H9 (cell line): ENCODE results near the gene USP22. TPM values are rescaled to one million over a fixed set of nuclear protein-coding genes. Genes with fewer than 3 reads are reported as not detected.

Experiments used
- DNase-seq: peaks from one replicate; pipeline ENCODE4 v3.0.0-alpha.2; 2017
- H2AFZ ChIP-seq: one replicate; pipeline ENCODE4 v1.6.1; 2013; ENCODE audit warnings: mild to moderate bottlenecking, low read length, control low read depth, moderate library complexity
- H2AK5ac ChIP-seq: 2 replicates; pipeline ENCODE4 v1.6.1; 2013; ENCODE audit warnings: low read length, control low read depth, mixed read lengths; ENCODE audit not compliant: insufficient read length
- H2BK120ac ChIP-seq: one replicate; pipeline ENCODE4 v1.6.1; 2013; ENCODE audit warnings: low read depth, mild to moderate bottlenecking, low read length, control low read depth, inconsistent platforms; ENCODE audit not compliant: poor library complexity, severe bottlenecking
- H2BK12ac ChIP-seq: 2 replicates; pipeline ENCODE4 v1.6.1; 2013; ENCODE audit warnings: low read length, control low read depth, mixed read lengths, low read depth; ENCODE audit not compliant: insufficient read length
- H2BK15ac ChIP-seq: 2 replicates; pipeline ENCODE4 v1.6.1; 2013; ENCODE audit warnings: low read depth, low read length, control low read depth
- H2BK20ac ChIP-seq: one replicate; pipeline ENCODE4 v1.6.1; 2013; ENCODE audit warnings: low read depth, mild to moderate bottlenecking, low read length, control low read depth, inconsistent platforms; ENCODE audit not compliant: poor library complexity, severe bottlenecking
- H2BK5ac ChIP-seq: 2 replicates; pipeline ENCODE4 v1.6.1; 2013; ENCODE audit warnings: low read length, control low read depth, mixed read lengths; ENCODE audit not compliant: insufficient read length
- H3K14ac ChIP-seq: 2 replicates; pipeline ENCODE4 v1.6.1; 2013; ENCODE audit warnings: low read length, control low read depth; ENCODE audit not compliant: insufficient read depth
- H3K18ac ChIP-seq: 2 replicates; pipeline ENCODE4 v1.6.1; 2013; ENCODE audit warnings: low read depth, mild to moderate bottlenecking, mixed read lengths, low read length, control low read depth; ENCODE audit not compliant: insufficient read length
- H3K23ac ChIP-seq: 2 replicates; pipeline ENCODE4 v1.6.1; 2013; ENCODE audit warnings: low read length, control low read depth, mixed read lengths, low read depth; ENCODE audit not compliant: insufficient read length
- H3K23me2 ChIP-seq: 2 replicates; pipeline ENCODE4 v1.6.1; 2013; ENCODE audit warnings: low read depth, mild to moderate bottlenecking, mixed read lengths, low read length, control low read depth; ENCODE audit not compliant: insufficient read length, poor library complexity, severe bottlenecking
- H3K27ac ChIP-seq: 2 replicates; pipeline ENCODE4 v1.5.1; 2013; ENCODE audit warnings: low read length, control low read depth, mixed read lengths, low read depth; ENCODE audit not compliant: insufficient read length
- H3K27me3 ChIP-seq: 2 replicates; pipeline ENCODE4 v1.6.1; 2013; ENCODE audit warnings: low read length, control low read depth, inconsistent platforms; ENCODE audit not compliant: insufficient read depth
- H3K4ac ChIP-seq: 2 replicates; pipeline ENCODE4 v1.6.1; 2013; ENCODE audit warnings: low read depth, mild to moderate bottlenecking, control low read depth, inconsistent platforms, low read length, moderate library complexity
- H3K4me1 ChIP-seq: 2 replicates; pipeline ENCODE4 v1.6.1; 2013; ENCODE audit warnings: low read length, control low read depth, inconsistent platforms; ENCODE audit not compliant: insufficient read depth
- H3K4me2 ChIP-seq: 2 replicates; pipeline ENCODE4 v1.6.1; 2013; ENCODE audit warnings: low read length, control low read depth, mixed read lengths; ENCODE audit not compliant: insufficient read length, insufficient read depth
- H3K56ac ChIP-seq: 2 replicates; pipeline ENCODE4 v1.6.1; 2013; ENCODE audit warnings: low read depth, mild to moderate bottlenecking, mixed read lengths, low read length, control low read depth; ENCODE audit not compliant: insufficient read length
- H3K79me1 ChIP-seq: 2 replicates; pipeline ENCODE4 v1.6.1; 2013; ENCODE audit warnings: low read depth, mild to moderate bottlenecking, moderate library complexity, low read length, control low read depth, inconsistent platforms; ENCODE audit not compliant: insufficient read depth, poor library complexity, severe bottlenecking
- H3K79me2 ChIP-seq: 2 replicates; pipeline ENCODE4 v1.6.1; 2013; ENCODE audit warnings: low read length, control low read depth, inconsistent platforms; ENCODE audit not compliant: insufficient read depth
- H3K9ac ChIP-seq: 2 replicates; pipeline ENCODE4 v1.6.1; 2013; ENCODE audit warnings: low read length, control low read depth, mixed read lengths; ENCODE audit not compliant: insufficient read length; ENCODE audit errors: extremely low read depth
- H3K9me3 ChIP-seq: one replicate; pipeline ENCODE4 v1.6.1; 2013; ENCODE audit warnings: low read depth, low read length, inconsistent platforms; ENCODE audit not compliant: control insufficient read depth
- H3T11ph ChIP-seq: one replicate; pipeline ENCODE4 v1.6.1; 2013; ENCODE audit warnings: mild to moderate bottlenecking, low read length, control low read depth, inconsistent platforms
- H4K20me1 ChIP-seq: one replicate; pipeline ENCODE4 v1.6.1; 2013; ENCODE audit not compliant: control insufficient read depth, insufficient read length, insufficient read depth
- H4K5ac ChIP-seq: 2 replicates; pipeline ENCODE4 v1.6.1; 2013; ENCODE audit warnings: low read depth, mild to moderate bottlenecking, mixed read lengths, low read length, control low read depth; ENCODE audit not compliant: insufficient read length
- H4K8ac ChIP-seq: replicated peaks from 2 replicates; pipeline ENCODE4 v1.6.1; 2013; ENCODE audit warnings: low read length, control low read depth, mixed read lengths, low read depth; ENCODE audit not compliant: insufficient read length
- H4K91ac ChIP-seq: 2 replicates; pipeline ENCODE4 v1.6.1; 2013; ENCODE audit warnings: low read depth, mild to moderate bottlenecking, moderate library complexity, mixed read lengths, low read length, control low read depth; ENCODE audit not compliant: insufficient read length
- H3K27ac Mint-ChIP-seq, 3 experiments: 2 replicates in 2 of 3; 3 replicates in 1 of 3; pipeline ENCODE4 v1.8.0; 2020 to 2021; ENCODE audit warnings: mixed read lengths in 3 of 3, mild to moderate bottlenecking in 1 of 3, moderate library complexity in 1 of 3
- H3K27me3 Mint-ChIP-seq: 2 replicates; pipeline ENCODE4 v1.8.0; 2021; ENCODE audit warnings: low read depth, mild to moderate bottlenecking, moderate library complexity, mixed read lengths
- H3K36me3 Mint-ChIP-seq, 3 experiments: 2 replicates in 2 of 3; 3 replicates in 1 of 3; pipeline ENCODE4 v1.8.0; 2020 to 2021; ENCODE audit warnings: low read depth in 3 of 3, mixed read lengths in 3 of 3; ENCODE audit not compliant: insufficient read depth in 1 of 3
- H3K4me1 Mint-ChIP-seq, 2 experiments: 2 replicates each; pipeline ENCODE4 v1.8.0; 2020; ENCODE audit warnings: mixed read lengths in 2 of 2
- H3K4me3 Mint-ChIP-seq, 2 experiments: 2 replicates in 1 of 2; 3 replicates in 1 of 2; pipeline ENCODE4 v1.8.0; 2020 to 2021; ENCODE audit warnings: mild to moderate bottlenecking in 2 of 2, mixed read lengths in 2 of 2, moderate library complexity in 1 of 2
- H3K9me3 Mint-ChIP-seq, 2 experiments: 2 replicates in 1 of 2; 3 replicates in 1 of 2; pipeline ENCODE4 v1.8.0; 2020; ENCODE audit warnings: mild to moderate bottlenecking in 2 of 2, mixed read lengths in 2 of 2, moderate library complexity in 1 of 2
- WGBS: extraction: QIAGEN DNeasy Blood & Tissue Kit; methylation state at CpG from one replicate; pipeline ENCODE4 v1.1.7; 2013; ENCODE audit warnings: missing lambda C conversion rate, low lambda C conversion rate, mixed read lengths; ENCODE audit not compliant: insufficient read length; ENCODE audit errors: extremely low coverage; 5-methylcytosine and 5-hydroxymethylcytosine counted together
- total RNA-seq: library from RNA; stranded (reverse); gene quantifications from 2 replicates; pipeline ENCODE4 v1.2.1, GENCODE V29; 2021
- TF ChIP-seq, protein P1 (sequence below): fragments of 200-600 bp; sonication (generic); conservative IDR thresholded peaks from 3 replicates; pipeline ENCODE4 v1.8.0; 2021; ENCODE audit warnings: antibody characterized with exemption, mild to moderate bottlenecking

Gene USP22
- total RNA-seq, 1 experiment from 2014 or later, result 345 TPM

DNA sequence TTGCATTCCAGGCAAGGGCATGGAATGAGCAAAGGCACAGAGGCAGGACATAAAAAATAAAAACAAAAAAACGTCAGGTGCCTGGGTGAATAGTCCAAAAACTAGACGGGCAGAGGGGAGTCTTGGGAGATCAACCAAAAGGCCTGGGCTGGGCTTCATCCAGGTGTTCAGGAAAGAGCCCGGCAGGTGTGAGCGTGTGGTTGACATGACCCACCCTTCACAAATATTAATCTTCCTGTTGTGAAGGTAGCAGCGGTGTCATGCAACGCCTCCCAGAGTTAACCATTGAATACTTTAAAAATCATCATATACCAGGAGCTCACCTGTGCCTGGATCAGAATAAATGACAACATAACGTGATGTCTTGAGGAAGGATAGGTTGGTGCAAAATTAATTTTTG is 90.6 kb downstream of the USP22 start:
- Mint-ChIP-seq H3K27me3 (no peaks in the 10 kb centered on the region; the same call in 1 of the 2 replicates), H3K4me1 (peaks cover 8 to 10% of the 10 kb centered on the region in 2 experiments), H3K27ac (no peak overlapping the region), H3K4me3 (no peak overlapping the region), H3K9me3 (0 out of 5 replicates have a peak, but pooled peaks cover 0 to 2% of the 10 kb centered on the region in 2 experiments), H3K36me3 (peaks cover 3 to 7% (median 5%) of the 10 kb centered on the region in 3 experiments; a peak in 4 of 7 replicates)
- Histone ChIP-seq H2AK5ac (no peak overlapping the region), H3K9me3 (no peaks in the 10 kb centered on the region), H3K23ac (no peak overlapping the region), H3K23me2 (no peaks in the 10 kb centered on the region), H3K4me1 (no peaks in the 10 kb centered on the region), H3K79me2 (no peaks in the 10 kb centered on the region), H3K56ac (no peak overlapping the region), H4K20me1 (no peaks in the 10 kb centered on the region), H2BK5ac (no peak overlapping the region), H2BK15ac (no peak overlapping the region), H3K27ac (no peak overlapping the region), H4K8ac (no peak overlapping the region), H2BK12ac (no peak overlapping the region), H3K27me3 (no peaks in the 10 kb centered on the region), H3K4ac (no peak overlapping the region), H2BK20ac (no peak overlapping the region), H3T11ph (no peak overlapping the region), H2AFZ (no peak overlapping the region), H3K79me1 (no peaks in the 10 kb centered on the region), H3K18ac (no peak overlapping the region), H3K4me2 (no peak overlapping the region), H2BK120ac (no peak overlapping the region), H4K91ac (no peak overlapping the region), H3K9ac (no peak overlapping the region), H3K14ac (no peak overlapping the region), H4K5ac (no peak overlapping the region)
- no peak for DNase-seq
- no CpG with 5 or more reads among the region's 7 CpGs for WGBS
- TF ChIP-seq, protein P1, sequence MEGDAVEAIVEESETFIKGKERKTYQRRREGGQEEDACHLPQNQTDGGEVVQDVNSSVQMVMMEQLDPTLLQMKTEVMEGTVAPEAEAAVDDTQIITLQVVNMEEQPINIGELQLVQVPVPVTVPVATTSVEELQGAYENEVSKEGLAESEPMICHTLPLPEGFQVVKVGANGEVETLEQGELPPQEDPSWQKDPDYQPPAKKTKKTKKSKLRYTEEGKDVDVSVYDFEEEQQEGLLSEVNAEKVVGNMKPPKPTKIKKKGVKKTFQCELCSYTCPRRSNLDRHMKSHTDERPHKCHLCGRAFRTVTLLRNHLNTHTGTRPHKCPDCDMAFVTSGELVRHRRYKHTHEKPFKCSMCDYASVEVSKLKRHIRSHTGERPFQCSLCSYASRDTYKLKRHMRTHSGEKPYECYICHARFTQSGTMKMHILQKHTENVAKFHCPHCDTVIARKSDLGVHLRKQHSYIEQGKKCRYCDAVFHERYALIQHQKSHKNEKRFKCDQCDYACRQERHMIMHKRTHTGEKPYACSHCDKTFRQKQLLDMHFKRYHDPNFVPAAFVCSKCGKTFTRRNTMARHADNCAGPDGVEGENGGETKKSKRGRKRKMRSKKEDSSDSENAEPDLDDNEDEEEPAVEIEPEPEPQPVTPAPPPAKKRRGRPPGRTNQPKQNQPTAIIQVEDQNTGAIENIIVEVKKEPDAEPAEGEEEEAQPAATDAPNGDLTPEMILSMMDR, result no peak

Other genes starting within 250 kb of the USP22 start
- gene DHRS7B, start 84.0 kb upstream of the USP22 start, total RNA-seq, result 17.2 and 20.3 TPM in 2 replicates
- gene TMEM11, start 171.2 kb upstream of the USP22 start, total RNA-seq, result 32.5 and 34.3 TPM in 2 replicates
- gene NATD1, start 210.4 kb upstream of the USP22 start, total RNA-seq, result 7.3 and 7.5 TPM in 2 replicates
- 26.1 and 27.0 TPM in 2 replicates for gene MAP2K3, start 241.7 kb upstream of the USP22 start, total RNA-seq